Lower lobe of right lung (tissue), 2 donors: Measurements from ENCODE around the gene GTF2A2. TPM values are rescaled to one million over a fixed set of nuclear protein-coding genes. Genes with fewer than 3 reads are reported as not detected.
"Not testable (repeated sequence)": the region's sequence is repeated elsewhere in the genome, so short reads cannot be mapped to it uniquely, and the experiment has no call there.

ENCODE experiments used
- ATAC-seq, 2 donors: fragments of 200-7000 bp; cut with Tn5 transposase; one replicate each; pipeline ENCODE4 v1.9.1; 2020 to 2022; ENCODE audit warnings: mild to moderate bottlenecking in 2 of 2, moderate library complexity in 2 of 2
- DNase-seq: peaks from one replicate; pipeline ENCODE4 v3.0.0-alpha.2; 2020
- H3K27ac ChIP-seq: fragments of 200-600 bp; one replicate; pipeline ENCODE4 v1.8.0; 2022
- H3K27me3 ChIP-seq: fragments of 200-600 bp; one replicate; pipeline ENCODE4 v1.8.0; 2022; ENCODE audit warnings: low read depth
- H3K36me3 ChIP-seq: fragments of 200-600 bp; one replicate; pipeline ENCODE4 v1.8.0; 2022; ENCODE audit warnings: mild to moderate bottlenecking
- H3K4me1 ChIP-seq: fragments of 200-600 bp; one replicate; pipeline ENCODE4 v1.8.0; 2022
- H3K4me3 ChIP-seq: fragments of 200-600 bp; one replicate; pipeline ENCODE4 v1.8.0; 2022; ENCODE audit warnings: mild to moderate bottlenecking
- H3K9me3 ChIP-seq: fragments of 200-600 bp; one replicate; pipeline ENCODE4 v1.8.0; 2022
- intact Hi-C: fragments of 100-400 bp; cut with DNase I; formaldehyde crosslinking; loops from one replicate; pipeline ENCODE4 v1.11.0; 2022
- total RNA-seq: library from RNA; stranded (reverse); fragmentation: NEBNext Ultra II Directional; extraction: Animal tissue kit (Norgen Biotek cat#: 25700); gene quantifications from one replicate; pipeline ENCODE4 v1.2.1, GENCODE V29; 2021
- TF ChIP-seq, protein P1 (sequence below): fragments of 200-600 bp; IDR thresholded peaks from one replicate; pipeline ENCODE4 v1.8.0; 2022; ENCODE audit warnings: antibody characterized with exemption, mild to moderate bottlenecking
- donor health status: DM: no; HTN: yes; CAD: no; lungs with severe emphysema.

GTF2A2 gene
- total RNA-seq, 1 donor from 2014 or later, result 89.4 TPM

DNA sequence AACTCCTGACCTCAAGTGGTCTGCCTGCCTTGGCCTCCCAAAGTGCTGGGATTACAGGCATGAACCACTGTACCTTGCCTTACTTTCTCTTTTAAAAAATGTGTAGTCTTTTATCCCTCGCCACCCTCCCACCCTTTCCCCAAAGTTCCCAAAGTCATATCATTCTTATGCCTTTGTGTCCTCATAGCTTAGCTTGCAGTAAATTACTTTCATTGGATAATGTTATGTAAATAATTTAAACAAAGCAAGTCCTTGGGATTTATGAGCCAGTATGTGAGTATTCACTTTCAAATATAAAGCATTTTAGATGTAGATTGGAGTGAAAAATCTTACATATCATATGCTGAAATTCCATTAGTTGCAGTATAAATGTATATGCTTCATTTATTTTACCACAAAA lies 11.0 kb downstream of the GTF2A2 start:
- Histone ChIP-seq H3K9me3 (no peaks in the 10 kb centered on the region), H3K36me3 (peaks cover 87% of the 10 kb centered on the region), H3K27me3 (no peaks in the 10 kb centered on the region), H3K4me1 (no peaks in the 10 kb centered on the region), H3K4me3 (no peak overlapping the region), H3K27ac (no peak overlapping the region)
- no peak for DNase-seq
- intact Hi-C loops, result no loop called here
- ATAC-seq, result no peak
- TF ChIP-seq, protein P1, sequence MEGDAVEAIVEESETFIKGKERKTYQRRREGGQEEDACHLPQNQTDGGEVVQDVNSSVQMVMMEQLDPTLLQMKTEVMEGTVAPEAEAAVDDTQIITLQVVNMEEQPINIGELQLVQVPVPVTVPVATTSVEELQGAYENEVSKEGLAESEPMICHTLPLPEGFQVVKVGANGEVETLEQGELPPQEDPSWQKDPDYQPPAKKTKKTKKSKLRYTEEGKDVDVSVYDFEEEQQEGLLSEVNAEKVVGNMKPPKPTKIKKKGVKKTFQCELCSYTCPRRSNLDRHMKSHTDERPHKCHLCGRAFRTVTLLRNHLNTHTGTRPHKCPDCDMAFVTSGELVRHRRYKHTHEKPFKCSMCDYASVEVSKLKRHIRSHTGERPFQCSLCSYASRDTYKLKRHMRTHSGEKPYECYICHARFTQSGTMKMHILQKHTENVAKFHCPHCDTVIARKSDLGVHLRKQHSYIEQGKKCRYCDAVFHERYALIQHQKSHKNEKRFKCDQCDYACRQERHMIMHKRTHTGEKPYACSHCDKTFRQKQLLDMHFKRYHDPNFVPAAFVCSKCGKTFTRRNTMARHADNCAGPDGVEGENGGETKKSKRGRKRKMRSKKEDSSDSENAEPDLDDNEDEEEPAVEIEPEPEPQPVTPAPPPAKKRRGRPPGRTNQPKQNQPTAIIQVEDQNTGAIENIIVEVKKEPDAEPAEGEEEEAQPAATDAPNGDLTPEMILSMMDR, result no peak

GRCh38 chr15:59645812-59646211 lies 11.5 kb downstream of the GTF2A2 start:
- H3K4me3 ChIP-seq, H3K27ac ChIP-seq, H3K4me1 ChIP-seq, DNase-seq, intact Hi-C loops, H3K9me3 ChIP-seq, H3K27me3 ChIP-seq, ATAC-seq: not testable (repeated sequence)
- H3K36me3 ChIP-seq, result peaks cover 87% of the 10 kb centered on the region

DNA sequence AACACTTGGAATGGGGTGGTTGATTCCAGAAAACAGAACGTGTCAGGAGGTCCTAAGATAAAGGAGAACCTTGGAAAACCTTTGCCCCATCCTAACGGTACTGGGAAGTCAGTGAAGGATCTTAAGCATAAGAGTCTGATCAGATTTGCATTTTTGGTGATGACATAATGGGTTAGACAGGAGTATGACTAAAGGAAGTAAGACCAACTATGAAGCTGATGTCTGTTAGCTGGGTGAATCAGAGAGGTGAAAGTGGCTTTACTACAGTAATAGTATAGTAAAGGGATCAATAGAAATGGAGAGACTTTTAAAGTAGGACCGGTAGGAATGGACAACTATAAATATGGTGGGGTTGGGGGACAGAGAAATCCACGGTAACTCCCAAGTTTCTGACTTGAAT lies 12.6 kb downstream of the GTF2A2 start:
- peaks cover 85% of the 10 kb centered on the region for H3K36me3 ChIP-seq
- no peaks in the 10 kb centered on the region for H3K4me1 ChIP-seq
- TF ChIP-seq, protein P1, result no peak
- DNase-seq (no peak), ATAC-seq (no peak)
- H3K27ac ChIP-seq, result no peak overlapping the region
- no peak overlapping the region for H3K4me3 ChIP-seq
- H3K27me3 ChIP-seq, result no peaks in the 10 kb centered on the region
- H3K9me3 ChIP-seq, result no peaks in the 10 kb centered on the region
- intact Hi-C loops, result no loop called here

GRCh38 chr15:59642351-59642750 lies 15.0 kb downstream of the GTF2A2 start:
- DNase-seq, result no peak
- intact Hi-C loops, result no loop called here

GRCh38 chr15:59637507-59637906 lies 19.8 kb downstream of the GTF2A2 start:
- ATAC-seq, result peak in 1 of 2 donors; percentile 46
- peaks cover 40% of the 10 kb centered on the region for H3K36me3 ChIP-seq
- DNase-seq, H3K4me3 ChIP-seq, H3K27ac ChIP-seq, H3K27me3 ChIP-seq, intact Hi-C loops, H3K4me1 ChIP-seq, H3K9me3 ChIP-seq: not testable (repeated sequence)

More at GRCh38 chr15:59642351-59642750, 15.0 kb downstream of the GTF2A2 start:
- H3K4me3 ChIP-seq, result no peak overlapping the region
- no peaks in the 10 kb centered on the region for H3K27me3 ChIP-seq
- TF ChIP-seq, protein P1, result no peak
- no peak for ATAC-seq
- no peak overlapping the region for H3K27ac ChIP-seq
- no peaks in the 10 kb centered on the region for H3K9me3 ChIP-seq
- no peaks in the 10 kb centered on the region for H3K4me1 ChIP-seq
- peaks cover 82% of the 10 kb centered on the region for H3K36me3 ChIP-seq

DNA sequence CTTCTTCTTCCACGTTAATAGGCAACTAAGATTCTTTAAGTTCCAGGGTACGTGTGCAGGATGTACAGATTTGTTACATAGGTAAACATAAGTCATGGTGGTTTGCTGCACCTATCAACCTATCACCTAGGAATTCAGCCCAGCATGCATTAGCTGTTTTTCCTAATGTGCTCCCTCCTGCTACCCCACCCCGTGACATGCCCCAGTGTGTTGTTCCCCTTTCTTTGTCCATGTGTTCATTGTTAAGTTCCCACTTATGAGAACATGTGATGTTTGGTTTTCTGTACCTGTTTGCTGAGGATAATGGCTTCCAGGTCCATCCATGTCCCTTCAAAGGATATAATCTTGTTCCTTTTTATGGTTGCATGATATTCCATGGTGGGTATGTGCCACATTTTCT lies 21.1 kb downstream of the GTF2A2 start:
- Histone ChIP-seq H3K9me3 (no peaks in the 10 kb centered on the region), H3K27ac (no peak overlapping the region), H3K4me3 (no peak overlapping the region), H3K36me3 (peaks cover 28% of the 10 kb centered on the region), H3K27me3 (no peaks in the 10 kb centered on the region), H3K4me1 (no peaks in the 10 kb centered on the region)
- TF ChIP-seq, protein P1, result no peak
- intact Hi-C loops, result no loop called here
- no peak for DNase-seq
- no peak for ATAC-seq

GRCh38 chr15:59632714-59633113 lies 24.6 kb downstream of the GTF2A2 start:
- no peak for DNase-seq
- TF ChIP-seq, protein P1, result no peak
- H3K4me3 ChIP-seq, result no peak overlapping the region
- H3K4me1 ChIP-seq, result no peaks in the 10 kb centered on the region
- H3K27me3 ChIP-seq, result no peaks in the 10 kb centered on the region
- no peaks in the 10 kb centered on the region for H3K9me3 ChIP-seq
- no peak for ATAC-seq
- H3K27ac ChIP-seq, result no peak overlapping the region
- peaks cover under 1% of the 10 kb centered on the region for H3K36me3 ChIP-seq
- intact Hi-C loops, result no loop called here
